HepG2 (cell line): ENCODE results near the gene DCAF6. TPM values are rescaled to one million over a fixed set of nuclear protein-coding genes. Genes with fewer than 3 reads are reported as not detected.

Source experiments
- RBM39 ChIP-seq: fragments of 200-400 bp; formaldehyde crosslinking; IDR thresholded peaks from one replicate; pipeline ENCODE4 v1.6.1; 2018; ENCODE audit warnings: antibody characterized with exemption, mild to moderate bottlenecking, low read depth, low read length; ENCODE audit not compliant: poor library complexity, severe bottlenecking
- RXRA ChIP-seq: sonication (generic); formaldehyde crosslinking; IDR thresholded peaks from 2 replicates; pipeline ENCODE4 v1.5.1; 2020; ENCODE audit warnings: missing genetic modification reagents
- SALL1 ChIP-seq: sonication (generic); formaldehyde crosslinking; IDR thresholded peaks from 2 replicates; pipeline ENCODE4 v1.8.0; 2022; ENCODE audit warnings: mild to moderate bottlenecking, missing genetic modification reagents
- SIX4 ChIP-seq: sonication (generic); formaldehyde crosslinking; IDR thresholded peaks from 2 replicates; pipeline ENCODE4 v1.4.0; 2020; ENCODE audit warnings: missing genetic modification reagents
- SOX6 ChIP-seq, 2 experiments: fragments of 450-650 bp in 1 of 2; sonication (generic) in 1 of 2; formaldehyde crosslinking in 1 of 2; IDR thresholded peaks; 2 replicates each; pipeline versions ENCODE4 v1.4.0 to v1.6.1; 2017 to 2020; ENCODE audit warnings: antibody characterized with exemption in 1 of 2, mild to moderate bottlenecking in 1 of 2, missing genetic modification reagents in 1 of 2
- TBX2 ChIP-seq: sonication (generic); formaldehyde crosslinking; IDR thresholded peaks from 2 replicates; pipeline ENCODE4 v1.5.0; 2020; ENCODE audit warnings: missing genetic modification reagents, mild to moderate bottlenecking, borderline replicate concordance
- TRIM24 ChIP-seq: sonication (generic); formaldehyde crosslinking; IDR thresholded peaks from 2 replicates; pipeline ENCODE4 v1.8.0; 2022; ENCODE audit warnings: mild to moderate bottlenecking, missing genetic modification reagents
- ZNF501 ChIP-seq: sonication (generic); formaldehyde crosslinking; IDR thresholded peaks from 2 replicates; pipeline ENCODE4 v1.5.1; 2020; ENCODE audit warnings: mild to moderate bottlenecking, moderate library complexity, missing genetic modification reagents
- ZSCAN20 ChIP-seq: sonication (generic); formaldehyde crosslinking; IDR thresholded peaks from 2 replicates; pipeline ENCODE4 v1.4.0; 2020; ENCODE audit warnings: missing genetic modification reagents, mild to moderate bottlenecking, borderline replicate concordance
- polyA plus RNA-seq, 8 experiments: library from polyadenylated mRNA; depleted of rRNA in 3 of 8; stranded (reverse) in 7 of 8; unstranded in 1 of 8; fragments of >200 nt; fragmentation: Illumina TruSeq in 4 of 8; extraction: Trizol in 4 of 8; gene quantifications; 2 replicates each; pipeline versions ENCODE4 v1.2.1 to v1.2.3, GENCODE V29; 2011 to 2016; ENCODE audit warnings: low read depth in 4 of 8, missing spikeins in 1 of 8, mixed read lengths in 1 of 8; ENCODE audit not compliant: insufficient read depth in 1 of 8
- total RNA-seq, 5 experiments: library from RNA; depleted of rRNA; stranded (reverse); fragments of >200 nt; fragmentation: Illumina TruSeq; extraction: Trizol; gene quantifications; 2 replicates each; pipeline ENCODE4 v1.2.3, GENCODE V29; 2016; ENCODE audit warnings: low read depth in 1 of 5
- TF ChIP-seq, protein P1 (sequence below): sonication (generic); formaldehyde crosslinking; IDR thresholded peaks from 2 replicates; pipeline ENCODE4 v1.9.0; 2021; ENCODE audit warnings: mild to moderate bottlenecking, missing genetic modification reagents
- TF ChIP-seq, protein P2 (sequence below): sonication (generic); formaldehyde crosslinking; IDR thresholded peaks from 2 replicates; pipeline ENCODE4 v1.5.1; 2020; ENCODE audit warnings: mild to moderate bottlenecking, missing genetic modification reagents, moderate library complexity
- TF ChIP-seq, protein P3 (sequence below): sonication (generic); formaldehyde crosslinking; IDR thresholded peaks from 2 replicates; pipeline ENCODE4 v1.4.0; 2020; ENCODE audit warnings: missing genetic modification reagents, mild to moderate bottlenecking, borderline replicate concordance
- TF ChIP-seq, protein P4 (sequence below): sonication (generic); formaldehyde crosslinking; IDR thresholded peaks from 2 replicates; pipeline ENCODE4 v1.5.0; 2020; ENCODE audit warnings: mild to moderate bottlenecking, missing genetic modification reagents

Gene DCAF6
- total and polyA plus RNA-seq, 2 of the 13 experiments (the other 11 are each of a cell fraction or from before 2014, with no cell fraction given), result 24.7 to 33.7 TPM

DNA sequence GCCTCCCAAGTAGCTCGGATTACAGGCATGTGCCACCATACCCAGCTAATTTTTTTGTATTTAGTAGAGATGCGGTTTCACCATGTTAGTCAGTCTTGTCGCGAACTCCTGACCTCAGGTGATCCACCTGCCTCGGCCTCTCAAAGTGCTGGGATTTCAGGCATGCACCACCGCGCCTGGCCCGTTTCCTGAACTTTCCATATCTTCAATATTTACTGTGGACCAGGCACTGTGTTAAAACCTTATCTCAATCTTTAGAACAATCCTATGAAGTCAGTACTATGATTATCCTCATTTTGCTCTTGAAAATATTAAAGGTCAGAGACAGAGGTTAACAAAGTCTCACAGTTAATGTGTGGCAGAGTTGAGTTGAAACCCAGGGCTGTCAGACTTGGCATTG, 20.9 kb upstream of the DCAF6 start (continued):
- TF ChIP-seq, protein P1, sequence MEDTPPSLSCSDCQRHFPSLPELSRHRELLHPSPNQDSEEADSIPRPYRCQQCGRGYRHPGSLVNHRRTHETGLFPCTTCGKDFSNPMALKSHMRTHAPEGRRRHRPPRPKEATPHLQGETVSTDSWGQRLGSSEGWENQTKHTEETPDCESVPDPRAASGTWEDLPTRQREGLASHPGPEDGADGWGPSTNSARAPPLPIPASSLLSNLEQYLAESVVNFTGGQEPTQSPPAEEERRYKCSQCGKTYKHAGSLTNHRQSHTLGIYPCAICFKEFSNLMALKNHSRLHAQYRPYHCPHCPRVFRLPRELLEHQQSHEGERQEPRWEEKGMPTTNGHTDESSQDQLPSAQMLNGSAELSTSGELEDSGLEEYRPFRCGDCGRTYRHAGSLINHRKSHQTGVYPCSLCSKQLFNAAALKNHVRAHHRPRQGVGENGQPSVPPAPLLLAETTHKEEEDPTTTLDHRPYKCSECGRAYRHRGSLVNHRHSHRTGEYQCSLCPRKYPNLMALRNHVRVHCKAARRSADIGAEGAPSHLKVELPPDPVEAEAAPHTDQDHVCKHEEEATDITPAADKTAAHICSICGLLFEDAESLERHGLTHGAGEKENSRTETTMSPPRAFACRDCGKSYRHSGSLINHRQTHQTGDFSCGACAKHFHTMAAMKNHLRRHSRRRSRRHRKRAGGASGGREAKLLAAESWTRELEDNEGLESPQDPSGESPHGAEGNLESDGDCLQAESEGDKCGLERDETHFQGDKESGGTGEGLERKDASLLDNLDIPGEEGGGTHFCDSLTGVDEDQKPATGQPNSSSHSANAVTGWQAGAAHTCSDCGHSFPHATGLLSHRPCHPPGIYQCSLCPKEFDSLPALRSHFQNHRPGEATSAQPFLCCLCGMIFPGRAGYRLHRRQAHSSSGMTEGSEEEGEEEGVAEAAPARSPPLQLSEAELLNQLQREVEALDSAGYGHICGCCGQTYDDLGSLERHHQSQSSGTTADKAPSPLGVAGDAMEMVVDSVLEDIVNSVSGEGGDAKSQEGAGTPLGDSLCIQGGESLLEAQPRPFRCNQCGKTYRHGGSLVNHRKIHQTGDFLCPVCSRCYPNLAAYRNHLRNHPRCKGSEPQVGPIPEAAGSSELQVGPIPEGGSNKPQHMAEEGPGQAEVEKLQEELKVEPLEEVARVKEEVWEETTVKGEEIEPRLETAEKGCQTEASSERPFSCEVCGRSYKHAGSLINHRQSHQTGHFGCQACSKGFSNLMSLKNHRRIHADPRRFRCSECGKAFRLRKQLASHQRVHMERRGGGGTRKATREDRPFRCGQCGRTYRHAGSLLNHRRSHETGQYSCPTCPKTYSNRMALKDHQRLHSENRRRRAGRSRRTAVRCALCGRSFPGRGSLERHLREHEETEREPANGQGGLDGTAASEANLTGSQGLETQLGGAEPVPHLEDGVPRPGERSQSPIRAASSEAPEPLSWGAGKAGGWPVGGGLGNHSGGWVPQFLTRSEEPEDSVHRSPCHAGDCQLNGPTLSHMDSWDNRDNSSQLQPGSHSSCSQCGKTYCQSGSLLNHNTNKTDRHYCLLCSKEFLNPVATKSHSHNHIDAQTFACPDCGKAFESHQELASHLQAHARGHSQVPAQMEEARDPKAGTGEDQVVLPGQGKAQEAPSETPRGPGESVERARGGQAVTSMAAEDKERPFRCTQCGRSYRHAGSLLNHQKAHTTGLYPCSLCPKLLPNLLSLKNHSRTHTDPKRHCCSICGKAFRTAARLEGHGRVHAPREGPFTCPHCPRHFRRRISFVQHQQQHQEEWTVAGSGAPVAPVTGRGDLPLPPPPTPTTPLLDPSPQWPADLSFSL (CRISPR knock-in tag), result no peak
- TF ChIP-seq ZNF501 (no peak), SALL1 (CRISPR knock-in tag) (peak; percentile 32; the same call in 1 of the 2 replicates), SIX4 (CRISPR knock-in tag) (no peak), RXRA (CRISPR knock-in tag) (0 out of 2 replicates have a peak, but pooled peaks have one; percentile 25), SOX6 (IDR thresholded peaks at IDR 0.05) (no peak), SOX6 (CRISPR knock-in tag; IDR thresholded peaks at IDR 0.05) (0 out of 2 replicates have a peak, but pooled peaks have one; percentile 16), TBX2 (CRISPR knock-in tag) (0 out of 2 replicates have a peak, but pooled peaks have one; percentile 17), RBM39 (no peak), TRIM24 (CRISPR knock-in tag) (no peak), ZSCAN20 (CRISPR knock-in tag) (no peak)
- TF ChIP-seq, protein P2, sequence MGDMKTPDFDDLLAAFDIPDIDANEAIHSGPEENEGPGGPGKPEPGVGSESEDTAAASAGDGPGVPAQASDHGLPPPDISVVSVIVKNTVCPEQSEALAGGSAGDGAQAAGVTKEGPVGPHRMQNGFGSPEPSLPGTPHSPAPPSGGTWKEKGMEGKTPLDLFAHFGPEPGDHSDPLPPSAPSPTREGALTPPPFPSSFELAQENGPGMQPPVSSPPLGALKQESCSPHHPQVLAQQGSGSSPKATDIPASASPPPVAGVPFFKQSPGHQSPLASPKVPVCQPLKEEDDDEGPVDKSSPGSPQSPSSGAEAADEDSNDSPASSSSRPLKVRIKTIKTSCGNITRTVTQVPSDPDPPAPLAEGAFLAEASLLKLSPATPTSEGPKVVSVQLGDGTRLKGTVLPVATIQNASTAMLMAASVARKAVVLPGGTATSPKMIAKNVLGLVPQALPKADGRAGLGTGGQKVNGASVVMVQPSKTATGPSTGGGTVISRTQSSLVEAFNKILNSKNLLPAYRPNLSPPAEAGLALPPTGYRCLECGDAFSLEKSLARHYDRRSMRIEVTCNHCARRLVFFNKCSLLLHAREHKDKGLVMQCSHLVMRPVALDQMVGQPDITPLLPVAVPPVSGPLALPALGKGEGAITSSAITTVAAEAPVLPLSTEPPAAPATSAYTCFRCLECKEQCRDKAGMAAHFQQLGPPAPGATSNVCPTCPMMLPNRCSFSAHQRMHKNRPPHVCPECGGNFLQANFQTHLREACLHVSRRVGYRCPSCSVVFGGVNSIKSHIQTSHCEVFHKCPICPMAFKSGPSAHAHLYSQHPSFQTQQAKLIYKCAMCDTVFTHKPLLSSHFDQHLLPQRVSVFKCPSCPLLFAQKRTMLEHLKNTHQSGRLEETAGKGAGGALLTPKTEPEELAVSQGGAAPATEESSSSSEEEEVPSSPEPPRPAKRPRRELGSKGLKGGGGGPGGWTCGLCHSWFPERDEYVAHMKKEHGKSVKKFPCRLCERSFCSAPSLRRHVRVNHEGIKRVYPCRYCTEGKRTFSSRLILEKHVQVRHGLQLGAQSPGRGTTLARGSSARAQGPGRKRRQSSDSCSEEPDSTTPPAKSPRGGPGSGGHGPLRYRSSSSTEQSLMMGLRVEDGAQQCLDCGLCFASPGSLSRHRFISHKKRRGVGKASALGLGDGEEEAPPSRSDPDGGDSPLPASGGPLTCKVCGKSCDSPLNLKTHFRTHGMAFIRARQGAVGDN (CRISPR knock-in tag), result peak; percentile 17; the same call in 1 of the 2 replicates
- TF ChIP-seq, protein P3, sequence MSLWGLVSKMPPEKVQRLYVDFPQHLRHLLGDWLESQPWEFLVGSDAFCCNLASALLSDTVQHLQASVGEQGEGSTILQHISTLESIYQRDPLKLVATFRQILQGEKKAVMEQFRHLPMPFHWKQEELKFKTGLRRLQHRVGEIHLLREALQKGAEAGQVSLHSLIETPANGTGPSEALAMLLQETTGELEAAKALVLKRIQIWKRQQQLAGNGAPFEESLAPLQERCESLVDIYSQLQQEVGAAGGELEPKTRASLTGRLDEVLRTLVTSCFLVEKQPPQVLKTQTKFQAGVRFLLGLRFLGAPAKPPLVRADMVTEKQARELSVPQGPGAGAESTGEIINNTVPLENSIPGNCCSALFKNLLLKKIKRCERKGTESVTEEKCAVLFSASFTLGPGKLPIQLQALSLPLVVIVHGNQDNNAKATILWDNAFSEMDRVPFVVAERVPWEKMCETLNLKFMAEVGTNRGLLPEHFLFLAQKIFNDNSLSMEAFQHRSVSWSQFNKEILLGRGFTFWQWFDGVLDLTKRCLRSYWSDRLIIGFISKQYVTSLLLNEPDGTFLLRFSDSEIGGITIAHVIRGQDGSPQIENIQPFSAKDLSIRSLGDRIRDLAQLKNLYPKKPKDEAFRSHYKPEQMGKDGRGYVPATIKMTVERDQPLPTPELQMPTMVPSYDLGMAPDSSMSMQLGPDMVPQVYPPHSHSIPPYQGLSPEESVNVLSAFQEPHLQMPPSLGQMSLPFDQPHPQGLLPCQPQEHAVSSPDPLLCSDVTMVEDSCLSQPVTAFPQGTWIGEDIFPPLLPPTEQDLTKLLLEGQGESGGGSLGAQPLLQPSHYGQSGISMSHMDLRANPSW (CRISPR knock-in tag), result no peak
- TF ChIP-seq, protein P4, sequence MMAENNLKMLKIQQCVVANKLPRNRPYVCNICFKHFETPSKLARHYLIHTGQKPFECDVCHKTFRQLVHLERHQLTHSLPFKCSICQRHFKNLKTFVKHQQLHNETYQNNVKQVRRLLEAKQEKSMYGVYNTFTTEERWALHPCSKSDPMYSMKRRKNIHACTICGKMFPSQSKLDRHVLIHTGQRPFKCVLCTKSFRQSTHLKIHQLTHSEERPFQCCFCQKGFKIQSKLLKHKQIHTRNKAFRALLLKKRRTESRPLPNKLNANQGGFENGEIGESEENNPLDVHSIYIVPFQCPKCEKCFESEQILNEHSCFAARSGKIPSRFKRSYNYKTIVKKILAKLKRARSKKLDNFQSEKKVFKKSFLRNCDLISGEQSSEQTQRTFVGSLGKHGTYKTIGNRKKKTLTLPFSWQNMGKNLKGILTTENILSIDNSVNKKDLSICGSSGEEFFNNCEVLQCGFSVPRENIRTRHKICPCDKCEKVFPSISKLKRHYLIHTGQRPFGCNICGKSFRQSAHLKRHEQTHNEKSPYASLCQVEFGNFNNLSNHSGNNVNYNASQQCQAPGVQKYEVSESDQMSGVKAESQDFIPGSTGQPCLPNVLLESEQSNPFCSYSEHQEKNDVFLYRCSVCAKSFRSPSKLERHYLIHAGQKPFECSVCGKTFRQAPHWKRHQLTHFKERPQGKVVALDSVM (CRISPR knock-in tag), result peak; percentile 60
